SK-N-SH (cell line): ENCODE data around the gene PTK6. TPM values are rescaled to one million over a fixed set of nuclear protein-coding genes. Genes with fewer than 3 reads are reported as not detected.

Experiments used
- CTCF ChIA-PET: fragments of 300-600, 350-600 bp; formaldehyde crosslinking; extraction: SDS; loops from one replicate; lab custom pipeline; 2021; lab: Yijun Ruan, JAX
- POLR2A ChIA-PET: fragments of 350-600 bp; sonication (Branson Sonifier 250); formaldehyde crosslinking; extraction: SDS; loops from one replicate; lab custom pipeline; 2020; ENCODE audit warnings: antibody characterized with exemption, inconsistent platforms; lab: Yijun Ruan, JAX
- DNase-seq: peaks from one replicate; pipeline ENCODE4 v3.0.0; 2012
- H2AFZ ChIP-seq: fragments of 200-600 bp; sonication (generic); 2 replicates; pipeline ENCODE4 v1.8.1; 2016; ENCODE audit warnings: antibody characterized with exemption, mild to moderate bottlenecking, low read depth
- H3F3A ChIP-seq: fragments of 200-600 bp; sonication (generic); replicated peaks from 2 replicates; pipeline ENCODE3; 2016; ENCODE audit warnings: antibody characterized with exemption, mild to moderate bottlenecking; ENCODE audit not compliant: insufficient read depth
- H3K27ac ChIP-seq, 2 experiments: fragments of 200-500 bp in 1 of 2; fragments of 200-600 bp in 1 of 2; sonication (Bioruptor generic) in 1 of 2; sonication (generic), shearing (Covaris generic) in 1 of 2; 2 replicates each; pipeline versions ENCODE4 v1.5.1 to v1.6.1; 2014 to 2016; ENCODE audit warnings: low read depth in 2 of 2, inconsistent platforms in 1 of 2, low read length in 1 of 2, mild to moderate bottlenecking in 1 of 2, mixed read lengths in 1 of 2
- H3K27me3 ChIP-seq: fragments of 200-600 bp; sonication (generic), shearing (Covaris generic); 2 replicates; pipeline ENCODE4 v1.6.1; 2016; ENCODE audit warnings: mixed run types; ENCODE audit not compliant: insufficient read depth
- H3K36me3 ChIP-seq, 2 experiments: fragments of 200-500 bp in 1 of 2; fragments of 200-600 bp in 1 of 2; sonication (Bioruptor generic) in 1 of 2; sonication (generic) in 1 of 2; replicated peaks in 1 of 2; 2 replicates each; pipeline versions ENCODE3 to v1.5.1; 2014 to 2016; ENCODE audit warnings: low read length in 1 of 2, mild to moderate bottlenecking in 1 of 2; ENCODE audit not compliant: insufficient read depth in 2 of 2, control insufficient read depth in 1 of 2
- H3K4me1 ChIP-seq, 2 experiments: fragments of 200-500 bp in 1 of 2; fragments of 200-600 bp in 1 of 2; sonication (Bioruptor generic) in 1 of 2; sonication (generic), shearing (Covaris generic) in 1 of 2; 2 replicates each; pipeline versions ENCODE4 v1.5.1 to v1.6.1; 2014 to 2016; ENCODE audit warnings: low read depth in 1 of 2, low read length in 1 of 2, mixed run types in 1 of 2; ENCODE audit not compliant: insufficient read depth in 2 of 2, control insufficient read depth in 1 of 2
- H3K4me2 ChIP-seq: fragments of 200-600 bp; sonication (generic), shearing (Covaris generic); 2 replicates; pipeline ENCODE4 v1.6.1; 2017; ENCODE audit warnings: mixed run types
- H3K4me3 ChIP-seq, 2 experiments: fragments of 200-500 bp in 1 of 2; fragments of 200-600 bp in 1 of 2; sonication (Bioruptor generic) in 1 of 2; sonication (generic), shearing (Covaris generic) in 1 of 2; 2 replicates each; pipeline versions ENCODE4 v1.5.1 to v1.8.1; 2014 to 2016; ENCODE audit warnings: low read depth in 2 of 2, inconsistent platforms in 1 of 2, low read length in 1 of 2, mild to moderate bottlenecking in 1 of 2, mixed read lengths in 1 of 2, moderate library complexity in 1 of 2
- H3K79me2 ChIP-seq: fragments of 200-600 bp; sonication (generic); 2 replicates; pipeline ENCODE4 v1.8.1; 2017; ENCODE audit warnings: mild to moderate bottlenecking; ENCODE audit not compliant: insufficient read depth
- H3K9ac ChIP-seq: fragments of 200-600 bp; sonication (generic); 2 replicates; pipeline ENCODE4 v1.6.1; 2017; ENCODE audit warnings: mixed run types
- H3K9me2 ChIP-seq: fragments of 200-600 bp; sonication (generic); 2 replicates; pipeline ENCODE4 v1.6.1; 2017; ENCODE audit warnings: mixed run types
- H3K9me3 ChIP-seq: fragments of 200-600 bp; sonication (generic); 2 replicates; pipeline ENCODE4 v1.6.1; 2017; ENCODE audit warnings: mixed run types, mild to moderate bottlenecking, moderate library complexity
- H4K20me1 ChIP-seq: fragments of 200-600 bp; sonication (generic); 2 replicates; pipeline ENCODE4 v1.6.1; 2017; ENCODE audit warnings: mild to moderate bottlenecking, mixed run types; ENCODE audit not compliant: insufficient read depth
- EP300 ChIP-seq, 2 experiments: IDR thresholded peaks; 2 replicates each; pipeline versions ENCODE4 v1.4.0 to v1.6.1; 2012; ENCODE audit warnings: borderline replicate concordance in 1 of 2, low read depth in 1 of 2, low read length in 1 of 2
- EZH2phosphoT487 ChIP-seq: fragments of 200-600 bp; sonication (generic); IDR thresholded peaks from 2 replicates; pipeline ENCODE4 v1.6.1; 2017; ENCODE audit warnings: low read depth, mixed run types, mild to moderate bottlenecking, antibody characterized with exemption, moderate library complexity, borderline replicate concordance
- GABPA ChIP-seq: IDR thresholded peaks from 2 replicates; pipeline ENCODE4 v1.4.0; 2012; ENCODE audit warnings: low read depth, mild to moderate bottlenecking
- GATA2 ChIP-seq: sonication (generic); formaldehyde crosslinking; IDR thresholded peaks from 2 replicates; pipeline ENCODE4 v1.5.0; 2020; ENCODE audit warnings: mild to moderate bottlenecking, missing genetic modification reagents
- JUND ChIP-seq: IDR thresholded peaks from 2 replicates; pipeline ENCODE4 v1.4.0; 2012
- NFIC ChIP-seq: IDR thresholded peaks from 2 replicates; pipeline ENCODE4 v1.4.0; 2012; ENCODE audit warnings: borderline replicate concordance
- RAD21 ChIP-seq: IDR thresholded peaks from 2 replicates; pipeline ENCODE4 v1.6.1; 2012; ENCODE audit warnings: mild to moderate bottlenecking, low read length
- RCOR1 ChIP-seq: fragments of 150-350 bp; IDR thresholded peaks from 2 replicates; pipeline ENCODE4 v1.6.1; 2017; ENCODE audit warnings: antibody characterized with exemption, low read length
- RFX5 ChIP-seq: IDR thresholded peaks from 2 replicates; pipeline ENCODE4 v1.6.1; 2012; ENCODE audit warnings: mild to moderate bottlenecking, improper control_type of control experiment, low read length
- SIN3A ChIP-seq: IDR thresholded peaks from 2 replicates; pipeline ENCODE4 v1.6.1; 2012; ENCODE audit warnings: low read depth, mild to moderate bottlenecking, low read length, moderate library complexity, borderline replicate concordance
- SMC3 ChIP-seq: IDR thresholded peaks from 2 replicates; pipeline ENCODE4 v1.6.1; 2012; ENCODE audit warnings: low read depth, low read length, improper control_type of control experiment
- YY1 ChIP-seq: IDR thresholded peaks from 2 replicates; pipeline ENCODE4 v1.4.0; 2012; ENCODE audit warnings: low read depth, mild to moderate bottlenecking
- WGBS: methylation state at CpG from one replicate; pipeline ENCODE4 v1.1.6; 2017; ENCODE audit warnings: low lambda C conversion rate; 5-methylcytosine and 5-hydroxymethylcytosine counted together
- polyA plus RNA-seq, 3 experiments: library from polyadenylated mRNA; depleted of rRNA; stranded (reverse); fragments of >200 nt; gene quantifications; 2 replicates each; pipeline ENCODE4 v1.2.3, GENCODE V29; 2012
- TF ChIP-seq, protein P1 (sequence below): fragments of 150-350 bp; IDR thresholded peaks from 2 replicates; pipeline ENCODE4 v1.6.1; 2016; ENCODE audit warnings: mild to moderate bottlenecking, low read depth, low read length
- TF ChIP-seq, protein P2 (sequence below): IDR thresholded peaks from 2 replicates; pipeline ENCODE4 v1.4.0; 2012; ENCODE audit warnings: low read depth, borderline replicate concordance
- TF ChIP-seq, protein P3 (sequence below): IDR thresholded peaks from 2 replicates; pipeline ENCODE4; 2012
- TF ChIP-seq, protein P4 (sequence below): fragments of 150-350 bp; IDR thresholded peaks from 2 replicates; pipeline ENCODE4 v1.6.1; 2017; ENCODE audit warnings: antibody characterized with exemption, low read length, low read depth, borderline replicate concordance

The PTK6 gene
- polyA plus RNA-seq, 1 of the 3 experiments (the other 2 are of a cell fraction): 0.07 TPM

DNA sequence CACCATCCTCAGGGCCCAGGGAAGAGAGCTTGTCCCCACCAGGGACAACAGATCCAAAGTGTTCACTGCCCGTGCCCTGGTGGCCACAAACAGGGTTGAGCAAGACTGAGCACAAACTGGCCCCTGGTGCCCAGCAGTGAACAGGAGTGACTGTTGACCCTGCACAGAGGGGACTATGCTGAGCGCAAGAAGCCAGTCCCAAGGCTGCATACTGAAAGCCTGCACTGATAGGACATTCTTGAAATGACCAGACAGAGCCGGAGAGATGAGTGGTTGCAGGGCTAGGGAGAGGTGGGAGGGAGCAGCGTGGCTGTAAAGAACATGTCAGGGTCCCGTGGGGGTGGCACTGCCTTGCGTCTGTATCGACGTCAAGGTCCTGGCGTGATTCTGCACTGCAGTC lies 13.9 kb upstream of the PTK6 start:
- H2AFZ ChIP-seq: no peak overlapping the region
- DNase-seq: no peak
- WGBS: 63% methylated on average over 9 of the region's 9 CpGs
- TF ChIP-seq, protein P1, sequence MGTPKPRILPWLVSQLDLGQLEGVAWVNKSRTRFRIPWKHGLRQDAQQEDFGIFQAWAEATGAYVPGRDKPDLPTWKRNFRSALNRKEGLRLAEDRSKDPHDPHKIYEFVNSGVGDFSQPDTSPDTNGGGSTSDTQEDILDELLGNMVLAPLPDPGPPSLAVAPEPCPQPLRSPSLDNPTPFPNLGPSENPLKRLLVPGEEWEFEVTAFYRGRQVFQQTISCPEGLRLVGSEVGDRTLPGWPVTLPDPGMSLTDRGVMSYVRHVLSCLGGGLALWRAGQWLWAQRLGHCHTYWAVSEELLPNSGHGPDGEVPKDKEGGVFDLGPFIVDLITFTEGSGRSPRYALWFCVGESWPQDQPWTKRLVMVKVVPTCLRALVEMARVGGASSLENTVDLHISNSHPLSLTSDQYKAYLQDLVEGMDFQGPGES: no peak
- TF ChIP-seq SMC3 (no peak), EZH2phosphoT487 (no peak), RAD21 (no peak), NFIC (no peak), GATA2 (CRISPR knock-in tag) (no peak), YY1 (no peak), GABPA (no peak), SIN3A (no peak), RCOR1 (no peak), EP300 (IDR thresholded peaks at IDR 0.05; ENCODE audit: borderline replicate concordance in 1 of 2, low read depth in 1 of 2, low read length in 1 of 2) (no peak), RFX5 (no peak), JUND (no peak)
- TF ChIP-seq, protein P2, sequence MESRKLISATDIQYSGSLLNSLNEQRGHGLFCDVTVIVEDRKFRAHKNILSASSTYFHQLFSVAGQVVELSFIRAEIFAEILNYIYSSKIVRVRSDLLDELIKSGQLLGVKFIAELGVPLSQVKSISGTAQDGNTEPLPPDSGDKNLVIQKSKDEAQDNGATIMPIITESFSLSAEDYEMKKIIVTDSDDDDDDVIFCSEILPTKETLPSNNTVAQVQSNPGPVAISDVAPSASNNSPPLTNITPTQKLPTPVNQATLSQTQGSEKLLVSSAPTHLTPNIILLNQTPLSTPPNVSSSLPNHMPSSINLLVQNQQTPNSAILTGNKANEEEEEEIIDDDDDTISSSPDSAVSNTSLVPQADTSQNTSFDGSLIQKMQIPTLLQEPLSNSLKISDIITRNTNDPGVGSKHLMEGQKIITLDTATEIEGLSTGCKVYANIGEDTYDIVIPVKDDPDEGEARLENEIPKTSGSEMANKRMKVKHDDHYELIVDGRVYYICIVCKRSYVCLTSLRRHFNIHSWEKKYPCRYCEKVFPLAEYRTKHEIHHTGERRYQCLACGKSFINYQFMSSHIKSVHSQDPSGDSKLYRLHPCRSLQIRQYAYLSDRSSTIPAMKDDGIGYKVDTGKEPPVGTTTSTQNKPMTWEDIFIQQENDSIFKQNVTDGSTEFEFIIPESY: no peak
- TF ChIP-seq, protein P3, sequence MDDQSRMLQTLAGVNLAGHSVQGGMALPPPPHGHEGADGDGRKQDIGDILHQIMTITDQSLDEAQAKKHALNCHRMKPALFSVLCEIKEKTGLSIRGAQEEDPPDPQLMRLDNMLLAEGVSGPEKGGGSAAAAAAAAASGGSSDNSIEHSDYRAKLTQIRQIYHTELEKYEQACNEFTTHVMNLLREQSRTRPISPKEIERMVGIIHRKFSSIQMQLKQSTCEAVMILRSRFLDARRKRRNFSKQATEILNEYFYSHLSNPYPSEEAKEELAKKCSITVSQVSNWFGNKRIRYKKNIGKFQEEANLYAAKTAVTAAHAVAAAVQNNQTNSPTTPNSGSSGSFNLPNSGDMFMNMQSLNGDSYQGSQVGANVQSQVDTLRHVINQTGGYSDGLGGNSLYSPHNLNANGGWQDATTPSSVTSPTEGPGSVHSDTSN: no peak
- TF ChIP-seq, protein P4, sequence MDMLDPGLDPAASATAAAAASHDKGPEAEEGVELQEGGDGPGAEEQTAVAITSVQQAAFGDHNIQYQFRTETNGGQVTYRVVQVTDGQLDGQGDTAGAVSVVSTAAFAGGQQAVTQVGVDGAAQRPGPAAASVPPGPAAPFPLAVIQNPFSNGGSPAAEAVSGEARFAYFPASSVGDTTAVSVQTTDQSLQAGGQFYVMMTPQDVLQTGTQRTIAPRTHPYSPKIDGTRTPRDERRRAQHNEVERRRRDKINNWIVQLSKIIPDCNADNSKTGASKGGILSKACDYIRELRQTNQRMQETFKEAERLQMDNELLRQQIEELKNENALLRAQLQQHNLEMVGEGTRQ: no peak
- CTCF ChIA-PET: interaction anchor here (0.6 to 8.2 kb wide), 3 partner anchors 12 to 189 kb away, joined by 3 to 66 read pairs (median 3); partner anchors contain the start of gene PTK6
- H3K9me3 ChIP-seq: no peaks in the 10 kb centered on the region
- no peak overlapping the region for H3K4me3 ChIP-seq
- peaks cover 0 to 14% of the 10 kb centered on the region in 2 experiments; a peak in 1 of 4 replicates for H3K4me1 ChIP-seq
- POLR2A ChIA-PET: no interaction called here
- H3K79me2 ChIP-seq: no peaks in the 10 kb centered on the region
- H3K27ac ChIP-seq: no peak overlapping the region
- H4K20me1 ChIP-seq: no peaks in the 10 kb centered on the region
- H3K27me3 ChIP-seq: no peaks in the 10 kb centered on the region
- no peak overlapping the region for H3K9ac ChIP-seq
- H3K9me2 ChIP-seq: no peaks in the 10 kb centered on the region
- peaks cover 9% of the 10 kb centered on the region for H3F3A ChIP-seq
- no peaks in the 10 kb centered on the region for H3K36me3 ChIP-seq
- no peak overlapping the region for H3K4me2 ChIP-seq
